KMS-11 (cell line): ENCODE data around the gene FAM83G.

Experiments
- H2AFZ ChIP-seq: fragments of 200-600 bp; sonication (generic); 2 replicates; pipeline ENCODE4 v1.6.1; 2016; ENCODE audit warnings: antibody characterized with exemption, mixed run types, low read depth
- H3K27ac ChIP-seq: fragments of 200-600 bp; sonication (generic); 2 replicates; pipeline ENCODE4 v1.6.1; 2016; ENCODE audit warnings: mild to moderate bottlenecking, mixed run types
- H3K27me3 ChIP-seq: fragments of 200-600 bp; sonication (generic); 2 replicates; pipeline ENCODE4 v1.6.1; 2017; ENCODE audit warnings: mild to moderate bottlenecking, low read depth, mixed run types, moderate library complexity; ENCODE audit not compliant: insufficient read depth
- H3K36me3 ChIP-seq: fragments of 200-600 bp; sonication (generic); 2 replicates; pipeline ENCODE4 v1.6.1; 2017; ENCODE audit warnings: mild to moderate bottlenecking, mixed run types; ENCODE audit not compliant: insufficient read depth
- H3K4me1 ChIP-seq: fragments of 200-600 bp; sonication (generic); 2 replicates; pipeline ENCODE4 v1.6.1; 2016; ENCODE audit warnings: mild to moderate bottlenecking, low read depth, mixed run types; ENCODE audit not compliant: poor library complexity, severe bottlenecking
- H3K4me2 ChIP-seq: fragments of 200-600 bp; sonication (generic); 2 replicates; pipeline ENCODE4 v1.7.0; 2016; ENCODE audit warnings: mild to moderate bottlenecking, mixed run types
- H3K4me3 ChIP-seq: fragments of 200-600 bp; sonication (generic); IDR thresholded peaks from 2 replicates; pipeline ENCODE4 v1.6.1; 2017; ENCODE audit warnings: low read depth, low read length, mixed read lengths; ENCODE audit not compliant: insufficient read depth
- H3K79me2 ChIP-seq: fragments of 200-600 bp; sonication (generic); 2 replicates; pipeline ENCODE4 v1.6.1; 2016; ENCODE audit warnings: low read depth, mixed run types; ENCODE audit not compliant: insufficient read depth
- H3K9ac ChIP-seq: fragments of 200-600 bp; sonication (generic); 2 replicates; pipeline ENCODE4 v1.6.1; 2016; ENCODE audit warnings: mild to moderate bottlenecking, mixed run types
- H4K20me1 ChIP-seq: fragments of 200-600 bp; sonication (generic); 2 replicates; pipeline ENCODE4 v1.6.1; 2016; ENCODE audit warnings: mild to moderate bottlenecking, mixed run types; ENCODE audit not compliant: insufficient read depth
- CTCF ChIP-seq: fragments of 200-600 bp; sonication (generic); conservative IDR thresholded peaks from 2 replicates; pipeline ENCODE4 v1.6.1; 2017; ENCODE audit warnings: low read depth, mild to moderate bottlenecking, antibody characterized with exemption, low read length, moderate library complexity, mixed read lengths

FAM83G gene

GRCh38 chr17:18919963-18920362 is 84.6 kb downstream of the FAM83G start:
- Histone ChIP-seq H3K9ac (peak overlapping the region; percentile 78; the same call in 1 of the 2 replicates), H3K4me2 (peak overlapping the region; percentile 66), H4K20me1 (no peaks in the 10 kb centered on the region), H3K4me1 (peaks cover 56% of the 10 kb centered on the region), H3K79me2 (peaks cover 9% of the 10 kb centered on the region; the same call in 1 of the 2 replicates), H3K27me3 (no peaks in the 10 kb centered on the region), H3K27ac (peak overlapping the region; percentile 95), H3K36me3 (no peaks in the 10 kb centered on the region), H2AFZ (no peak overlapping the region), H3K4me3 (no peak overlapping the region)
- TF ChIP-seq CTCF = no peak
